GM08714 (cell line): ENCODE data around the gene MEF2C.

Experiments
- H3K4me3 ChIP-seq: fragments of 200-500 bp; sonication (Bioruptor generic); 2 replicates; pipeline ENCODE4 v1.5.1; 2014; ENCODE audit warnings: mild to moderate bottlenecking, low read length, inconsistent platforms
- ZNF274 ChIP-seq: IDR thresholded peaks from 2 replicates; pipeline ENCODE4 v1.6.1; 2012; ENCODE audit warnings: mild to moderate bottlenecking, low read depth, low read length

MEF2C gene

GRCh38 chr5:88880201-88880600 is 2.8 kb downstream of the MEF2C start:
- H3K4me3 ChIP-seq, result peak overlapping the region; percentile 98

GRCh38 chr5:88879724-88880123 is 3.3 kb downstream of the MEF2C start:
- H3K4me3 ChIP-seq, result peak overlapping the region; percentile 98
- no peak for TF ChIP-seq ZNF274

More at GRCh38 chr5:88880201-88880600, 2.8 kb downstream of the MEF2C start:
- TF ChIP-seq ZNF274, result no peak

- TF ChIP-seq ZNF274, result no peak
- peak overlapping the region; percentile 34; the same call in 1 of the 2 replicates for H3K4me3 ChIP-seq
Measured at GRCh38 chr5:88878976-88879375, 4.0 kb downstream of the MEF2C start.

GRCh38 chr5:88877826-88878225 is 5.2 kb downstream of the MEF2C start:
- no peak for TF ChIP-seq ZNF274
- H3K4me3 ChIP-seq, result peak overlapping the region; percentile 22; the same call in 1 of the 2 replicates

GRCh38 chr5:88876714-88877113 is 6.3 kb downstream of the MEF2C start:
- no peak for TF ChIP-seq ZNF274

GRCh38 chr5:88875341-88876234 is 7.4 kb downstream of the MEF2C start:
- H3K4me3 ChIP-seq, result peak overlapping the region; percentile 62
- no peak for TF ChIP-seq ZNF274

More at GRCh38 chr5:88876714-88877113, 6.3 kb downstream of the MEF2C start:
- no peak overlapping the region; the same call in 1 of the 2 replicates for H3K4me3 ChIP-seq

GRCh38 chr5:88873447-88873846 is 9.5 kb downstream of the MEF2C start:
- H3K4me3 ChIP-seq, result peak overlapping the region; percentile 58
- no peak for TF ChIP-seq ZNF274

- peak overlapping the region; percentile 58 for H3K4me3 ChIP-seq
- no peak for TF ChIP-seq ZNF274
Measured at GRCh38 chr5:88872971-88873370, 10.0 kb downstream of the MEF2C start.

- TF ChIP-seq ZNF274, result no peak
- no peak overlapping the region for H3K4me3 ChIP-seq
Measured at GRCh38 chr5:88870285-88870684, 12.7 kb downstream of the MEF2C start.

GRCh38 chr5:88868468-88869068 is 14.4 kb downstream of the MEF2C start:
- TF ChIP-seq ZNF274, result no peak
- no peak overlapping the region for H3K4me3 ChIP-seq

- H3K4me3 ChIP-seq, result no peak overlapping the region
- no peak for TF ChIP-seq ZNF274
Measured at GRCh38 chr5:88867638-88868037, 15.3 kb downstream of the MEF2C start.

GRCh38 chr5:88863523-88863922 is 19.5 kb downstream of the MEF2C start:
- TF ChIP-seq ZNF274, result no peak
- H3K4me3 ChIP-seq, result no peak overlapping the region

- H3K4me3 ChIP-seq, result no peak overlapping the region
- no peak for TF ChIP-seq ZNF274
Measured at GRCh38 chr5:88862547-88863175, 20.3 kb downstream of the MEF2C start.

- TF ChIP-seq ZNF274, result no peak
- no peak overlapping the region for H3K4me3 ChIP-seq
Measured at GRCh38 chr5:88861231-88861630, 21.8 kb downstream of the MEF2C start.
